Measurements from ENCODE around the gene PEX11B. TPM values are rescaled to one million over a fixed set of nuclear protein-coding genes. Genes with fewer than 3 reads are reported as not detected.

PEX11B gene
- total RNA-seq, 3 donors from 2014 or later (not counting 1 experiment from before 2014, with no cell fraction given), result 20.6 to 26.0 (median 24.9) TPM

DNA sequence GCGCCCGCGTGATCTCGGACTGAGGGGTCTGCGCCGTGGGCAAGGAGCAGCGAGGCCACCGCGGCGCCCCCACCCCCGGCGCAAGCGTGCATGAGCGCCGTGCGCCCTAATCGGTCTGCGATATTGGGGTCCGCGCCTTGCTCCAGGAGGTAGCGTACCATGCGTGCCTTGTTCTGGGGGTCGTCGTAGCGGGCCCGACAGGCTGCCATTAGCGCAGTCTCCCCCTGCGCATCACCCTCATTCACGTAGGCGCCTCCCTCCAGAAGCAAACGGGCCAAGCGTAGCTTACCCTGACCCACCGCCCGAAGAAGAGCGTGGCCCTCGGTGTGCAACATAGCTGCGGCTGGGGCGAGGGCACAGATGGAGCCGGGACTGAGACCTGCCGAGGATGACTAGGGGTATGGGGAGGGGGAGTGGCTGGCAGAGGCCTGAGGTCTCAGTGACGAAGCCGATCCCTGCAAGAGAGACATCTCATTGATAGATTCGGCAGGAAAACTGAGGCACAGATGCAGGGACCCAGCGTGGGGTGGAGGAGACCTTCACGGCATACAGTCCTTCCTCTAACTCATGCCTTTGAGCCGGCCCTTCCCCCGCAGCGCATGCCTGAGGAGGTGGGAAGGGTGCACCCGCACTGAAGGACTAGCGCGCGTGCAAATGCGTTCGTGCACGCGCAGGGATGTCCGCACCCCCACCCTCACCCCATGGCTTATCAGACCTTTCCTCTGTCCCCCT lies 43.1 kb upstream of the PEX11B start:
- TF ChIP-seq, protein P1, sequence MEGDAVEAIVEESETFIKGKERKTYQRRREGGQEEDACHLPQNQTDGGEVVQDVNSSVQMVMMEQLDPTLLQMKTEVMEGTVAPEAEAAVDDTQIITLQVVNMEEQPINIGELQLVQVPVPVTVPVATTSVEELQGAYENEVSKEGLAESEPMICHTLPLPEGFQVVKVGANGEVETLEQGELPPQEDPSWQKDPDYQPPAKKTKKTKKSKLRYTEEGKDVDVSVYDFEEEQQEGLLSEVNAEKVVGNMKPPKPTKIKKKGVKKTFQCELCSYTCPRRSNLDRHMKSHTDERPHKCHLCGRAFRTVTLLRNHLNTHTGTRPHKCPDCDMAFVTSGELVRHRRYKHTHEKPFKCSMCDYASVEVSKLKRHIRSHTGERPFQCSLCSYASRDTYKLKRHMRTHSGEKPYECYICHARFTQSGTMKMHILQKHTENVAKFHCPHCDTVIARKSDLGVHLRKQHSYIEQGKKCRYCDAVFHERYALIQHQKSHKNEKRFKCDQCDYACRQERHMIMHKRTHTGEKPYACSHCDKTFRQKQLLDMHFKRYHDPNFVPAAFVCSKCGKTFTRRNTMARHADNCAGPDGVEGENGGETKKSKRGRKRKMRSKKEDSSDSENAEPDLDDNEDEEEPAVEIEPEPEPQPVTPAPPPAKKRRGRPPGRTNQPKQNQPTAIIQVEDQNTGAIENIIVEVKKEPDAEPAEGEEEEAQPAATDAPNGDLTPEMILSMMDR (IDR thresholded peaks at IDR 0.05), result no peak
- intact Hi-C loops (cut with micrococcal nuclease), result loop anchor here (2.0 to 5.0 kb wide), 4 partner anchors 29 to 114 kb away; partner anchors contain the start of genes NUDT17 and TXNIP
- DNase-seq (peak; percentile 39 to 66), ATAC-seq (no peak)
- Histone ChIP-seq H3K27me3 (ENCODE audit: control insufficient read depth, insufficient read depth, low read length) (no peaks in the 10 kb centered on the region), H3K4me1 (ENCODE audit: control insufficient read depth, insufficient read depth, low read length) (peaks cover 56% of the 10 kb centered on the region), H3K36me3 (ENCODE audit: control insufficient read depth, insufficient read depth, low read length) (no peaks in the 10 kb centered on the region), H3K4me3 (ENCODE audit: low read length) (peak overlapping the region; percentile 77), H3K9me3 (ENCODE audit: control insufficient read depth, insufficient read depth, low read length) (no peaks in the 10 kb centered on the region), H3K27ac (ENCODE audit: low read length) (no peak overlapping the region)
- Mint-ChIP-seq H3K27ac (peak overlapping the region; percentile 21 to 87), H3K4me1 (peaks cover 77 to 78% of the 10 kb centered on the region in 2 donors), H3K4me3 (peak overlapping the region; percentile 94), H3K27me3 (ENCODE audit: low read depth in 2 of 2) (no peaks in the 10 kb centered on the region), H3K9me3 (no peaks in the 10 kb centered on the region), H3K36me3 (no peaks in the 10 kb centered on the region)
- under 1% methylated on average over 57 of the region's 57 CpGs for WGBS (ENCODE audit: insufficient coverage)

DNA sequence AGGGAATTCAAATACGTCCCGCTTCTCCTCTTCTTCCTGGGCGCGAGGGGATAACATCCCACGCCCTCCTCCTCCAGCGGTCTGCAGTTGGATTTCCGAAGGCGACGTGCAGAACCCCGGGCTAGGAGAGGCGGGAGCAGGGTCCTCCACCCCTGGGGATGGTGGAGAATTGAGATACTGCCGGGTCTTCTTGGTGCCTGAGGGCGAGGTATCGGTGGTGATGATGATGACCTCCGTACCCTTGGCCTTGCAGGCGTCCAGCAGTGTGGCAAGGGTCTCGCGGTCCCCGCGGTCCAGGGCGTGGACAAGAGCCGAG lies 42.5 kb upstream of the PEX11B start:
- peak overlapping the region; percentile 94 for H3K4me3 Mint-ChIP-seq
- peaks cover 82 to 83% of the 10 kb centered on the region in 2 donors for H3K4me1 Mint-ChIP-seq
- DNase-seq (peak; percentile 20 to 35), ATAC-seq (no peak)
- no peaks in the 10 kb centered on the region for H3K27me3 Mint-ChIP-seq (ENCODE audit: low read depth in 2 of 2)
- H3K9me3 ChIP-seq (ENCODE audit: control insufficient read depth, insufficient read depth, low read length), result no peaks in the 10 kb centered on the region
- peaks cover 57% of the 10 kb centered on the region for H3K4me1 ChIP-seq (ENCODE audit: control insufficient read depth, insufficient read depth, low read length)
- no peaks in the 10 kb centered on the region for H3K36me3 ChIP-seq (ENCODE audit: control insufficient read depth, insufficient read depth, low read length)
- no peaks in the 10 kb centered on the region for H3K9me3 Mint-ChIP-seq
- peak overlapping the region; percentile 77 for H3K4me3 ChIP-seq (ENCODE audit: low read length)
- 0% methylated on average over 19 of the region's 22 CpGs for WGBS (ENCODE audit: insufficient coverage)
- TF ChIP-seq, protein P1 (IDR thresholded peaks at IDR 0.05), result no peak
- peak overlapping the region; percentile 65 to 87 for H3K27ac Mint-ChIP-seq
- H3K36me3 Mint-ChIP-seq, result no peaks in the 10 kb centered on the region
- intact Hi-C loops (cut with micrococcal nuclease), result loop anchor here (2.0 to 5.0 kb wide), 4 partner anchors 28 to 114 kb away; partner anchors contain the start of genes NUDT17 and TXNIP
- H3K27me3 ChIP-seq (ENCODE audit: control insufficient read depth, insufficient read depth, low read length), result no peaks in the 10 kb centered on the region
- peak overlapping the region; percentile 65 for H3K27ac ChIP-seq (ENCODE audit: low read length)

DNA sequence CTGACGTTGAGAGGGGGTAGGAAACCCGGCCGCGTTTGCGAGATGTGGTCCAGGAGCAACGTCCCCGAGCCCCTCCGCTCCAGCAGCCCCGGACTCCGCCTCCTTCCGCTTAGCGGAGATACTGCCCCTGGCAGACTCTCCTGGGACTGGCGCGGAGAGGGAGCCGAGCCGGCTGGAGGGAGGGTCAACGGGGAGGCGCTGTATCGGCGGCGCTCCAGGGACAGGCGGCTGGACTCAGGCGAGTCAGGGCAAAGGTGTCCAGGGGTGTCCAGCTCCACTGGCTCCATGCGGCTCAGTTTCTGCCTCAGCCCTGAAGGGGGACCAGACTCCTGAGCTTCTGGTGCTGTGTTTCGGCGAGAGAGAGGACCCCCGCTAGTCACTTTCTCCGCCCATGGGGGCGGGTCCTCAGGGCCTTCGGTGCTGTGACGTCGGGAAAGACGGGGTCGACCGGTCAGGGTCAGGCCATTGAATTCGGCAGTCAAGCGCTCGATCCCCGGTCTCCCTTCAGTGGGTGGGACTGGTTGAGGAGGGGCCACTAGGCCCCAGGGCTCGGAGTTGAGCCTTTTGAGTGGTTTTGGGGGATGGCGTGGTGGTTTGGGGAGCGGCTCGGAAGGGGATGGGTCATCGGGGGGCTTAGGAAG lies 42.1 kb upstream of the PEX11B start:
- TF ChIP-seq, protein P1 (IDR thresholded peaks at IDR 0.05), result no peak
- Mint-ChIP-seq H3K27me3 (ENCODE audit: low read depth in 2 of 2) (no peaks in the 10 kb centered on the region), H3K9me3 (no peaks in the 10 kb centered on the region), H3K4me3 (peak overlapping the region; percentile 94), H3K27ac (peak overlapping the region; percentile 65 to 87), H3K4me1 (peaks cover 87 to 88% of the 10 kb centered on the region in 2 donors), H3K36me3 (no peaks in the 10 kb centered on the region)
- Histone ChIP-seq H3K4me1 (ENCODE audit: control insufficient read depth, insufficient read depth, low read length) (peaks cover 60% of the 10 kb centered on the region), H3K27ac (ENCODE audit: low read length) (peak overlapping the region; percentile 65), H3K9me3 (ENCODE audit: control insufficient read depth, insufficient read depth, low read length) (no peaks in the 10 kb centered on the region), H3K36me3 (ENCODE audit: control insufficient read depth, insufficient read depth, low read length) (no peaks in the 10 kb centered on the region), H3K4me3 (ENCODE audit: low read length) (peak overlapping the region; percentile 77), H3K27me3 (ENCODE audit: control insufficient read depth, insufficient read depth, low read length) (no peaks in the 10 kb centered on the region)
- ATAC-seq (peak in 1 of 3 donors; percentile 7), DNase-seq (peak; percentile 47 to 71)
- 1% methylated on average over 44 of the region's 44 CpGs for WGBS (ENCODE audit: insufficient coverage)
- intact Hi-C loops (cut with micrococcal nuclease), result loop anchor here (2.0 to 5.0 kb wide), 4 partner anchors 28 to 113 kb away; partner anchors contain the start of genes NUDT17 and TXNIP

All from natural killer cell (primary cell).